Vagina (tissue), 2 donors: ENCODE results near the gene WDR1.

Experiments used
- POLR2A ChIP-seq, 2 donors: fragments of 450-650 bp; IDR thresholded peaks; one replicate each; pipeline ENCODE4 v1.6.1; 2017; ENCODE audit warnings: antibody characterized with exemption in 2 of 2, mild to moderate bottlenecking in 2 of 2, moderate library complexity in 2 of 2
- POLR2AphosphoS5 ChIP-seq, 2 donors: sonication (generic); formaldehyde crosslinking; IDR thresholded peaks; one replicate each; pipeline ENCODE4 v1.9.0; 2017; ENCODE audit warnings: antibody characterized with exemption in 2 of 2, mild to moderate bottlenecking in 2 of 2, low read depth in 1 of 2; ENCODE audit not compliant: insufficient read depth in 1 of 2

DNA sequence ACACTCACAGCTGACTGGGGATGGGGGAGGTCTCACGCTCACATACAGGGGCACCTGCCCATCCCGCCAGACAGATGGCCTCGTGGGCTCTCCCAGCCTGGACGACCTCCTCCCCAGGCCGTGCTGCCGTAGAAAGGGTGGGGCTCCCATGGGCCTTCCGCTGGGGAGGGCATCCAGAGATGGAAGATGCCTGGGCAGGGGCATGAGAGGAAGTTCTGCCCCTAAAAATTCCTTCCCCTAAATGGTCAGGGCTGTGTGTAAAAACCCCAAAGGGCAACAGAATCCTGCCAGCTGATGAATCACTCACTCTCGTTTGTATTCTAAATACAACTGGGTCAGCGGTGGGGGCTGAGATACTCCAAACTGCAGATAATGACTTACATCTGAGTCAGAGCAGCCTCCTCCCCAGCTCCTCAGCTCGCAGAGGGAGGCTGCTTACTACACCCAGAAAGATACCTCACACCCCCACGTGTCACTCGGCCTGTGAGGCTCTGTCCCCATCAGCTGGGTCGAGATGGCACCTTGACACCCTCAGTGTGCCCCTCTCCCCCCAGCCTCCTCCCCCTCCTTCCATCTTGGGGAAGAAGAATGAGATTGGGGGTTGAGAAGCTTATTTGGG is 10.1 kb downstream of the WDR1 start:
- no peak for TF ChIP-seq POLR2A (IDR thresholded peaks at IDR 0.05)
- TF ChIP-seq POLR2AphosphoS5 (IDR thresholded peaks at IDR 0.05; ENCODE audit: insufficient read depth in 1 of 2, low read depth in 1 of 2) = peak; percentile 79 to 90
